Umbilical cord (tissue), 2 donors: ENCODE measurements around the gene IPMK. TPM values are rescaled to one million over a fixed set of nuclear protein-coding genes. Genes with fewer than 3 reads are reported as not detected.

Source experiments
- DNase-seq: peaks from one replicate; pipeline ENCODE4 v3.0.0-alpha.2; 2015; ENCODE audit warnings: low spot score
- total RNA-seq: library from RNA; depleted of rRNA; stranded (reverse); fragments of >200 nt; gene quantifications from one replicate; pipeline ENCODE4 v1.2.3, GENCODE V29; 2014; ENCODE audit warnings: low replicate concordance; ENCODE audit not compliant: insufficient read depth

The IPMK gene
- total RNA-seq, 1 donor from 2014 or later = 8.9 TPM

GRCh38 chr10:58153751-58154150 is 113.9 kb downstream of the IPMK start:
- DNase-seq = no peak

GRCh38 chr10:58152673-58153263 is 114.9 kb downstream of the IPMK start:
- peak; percentile 47 for DNase-seq

GRCh38 chr10:58150290-58150689 is 117.4 kb downstream of the IPMK start:
- DNase-seq = no peak

GRCh38 chr10:58143944-58144343 is 123.8 kb downstream of the IPMK start:
- DNase-seq = no peak

Other genes starting within 250 kb of the IPMK start
- gene CISD1, start 1.3 kb upstream of the IPMK start, total RNA-seq = 5.5 TPM
- 18.5 TPM for gene UBE2D1, start 67.1 kb upstream of the IPMK start, total RNA-seq
- 14.4 TPM for gene TFAM, start 117.5 kb upstream of the IPMK start, total RNA-seq
- 12.8 TPM for gene BICC1, start 245.0 kb upstream of the IPMK start, total RNA-seq